K562 (cell line): ENCODE results near the gene ADORA1. TPM values are rescaled to one million over a fixed set of nuclear protein-coding genes. Genes with fewer than 3 reads are reported as not detected.

Source experiments
- ATAC-seq: fragments of 200-7000 bp; cut with Tn5 transposase; 3 replicates; pipeline ENCODE4 v1.9.1; 2020; ENCODE audit warnings: moderate library complexity
- BruUV-seq: library from RNA; stranded (reverse); fragments of 400-500 nt; replicated peaks from 2 replicates; lab custom pipeline; 2021; lab: Mats Ljungman, UMichigan
- CTCF ChIA-PET: fragments of 300-600 bp; formaldehyde crosslinking; extraction: SDS; loops from one replicate; lab custom pipeline; 2021; ENCODE audit warnings: low intra/inter-chr PET ratio; lab: Yijun Ruan, JAX
- POLR2A ChIA-PET: fragments of 300-600, 350-650 bp; sonication (Branson Sonifier 250); formaldehyde crosslinking; extraction: SDS; loops from one replicate; lab custom pipeline; 2021; ENCODE audit warnings: antibody characterized with exemption, inconsistent platforms; lab: Yijun Ruan, JAX
- DNase-seq, 4 experiments: peaks; one replicate each; pipeline versions ENCODE4 v3.0.0 to v3.0.0-alpha.2; 2011 to 2018; ENCODE audit warnings: low spot score in 3 of 4, mixed read lengths in 3 of 4; ENCODE audit errors: extremely low read depth in 1 of 4
- FAIRE-seq: peaks from 2 replicates; lab custom pipeline; 2011; peaks lifted over from hg19 to GRCh38; lab: Jason Lieb, UNC
- H2AFZ ChIP-seq: 2 replicates; pipeline ENCODE4 v1.6.0; 2011; ENCODE audit warnings: low read depth, low read length, control low read depth, inconsistent platforms
- H3K27ac ChIP-seq: fragments of 200-600 bp; 3 replicates; pipeline ENCODE4 v1.8.0; 2011; ENCODE audit warnings: low read depth, mild to moderate bottlenecking, control low read depth, inconsistent platforms, low read length, moderate library complexity, mixed read lengths; ENCODE audit errors: extremely low read depth
- H3K27me3 ChIP-seq, 2 experiments: fragments of 300-600 bp in 1 of 2; 2 replicates in 1 of 2; 3 replicates in 1 of 2; pipeline versions ENCODE4 v1.6.0 to v1.8.0; 2011; ENCODE audit warnings: inconsistent platforms in 2 of 2, low read length in 2 of 2, mild to moderate bottlenecking in 1 of 2, mixed read lengths in 1 of 2, moderate library complexity in 1 of 2; ENCODE audit not compliant: control insufficient read depth in 2 of 2, insufficient read depth in 2 of 2
- H3K36me3 ChIP-seq: fragments of 300-600 bp; 3 replicates; pipeline ENCODE4 v1.8.0; 2011; ENCODE audit warnings: mild to moderate bottlenecking, low read length, inconsistent platforms; ENCODE audit not compliant: control insufficient read depth, insufficient read depth
- H3K4me1 ChIP-seq, 2 experiments: fragments of 200-600 bp in 1 of 2; replicated peaks in 1 of 2; 2 replicates in 1 of 2; 3 replicates in 1 of 2; pipeline versions ENCODE4 v1.5.1 to v1.8.0; 2011; ENCODE audit warnings: inconsistent platforms in 2 of 2, low read length in 2 of 2, mild to moderate bottlenecking in 1 of 2, mixed read lengths in 1 of 2, moderate library complexity in 1 of 2; ENCODE audit not compliant: control insufficient read depth in 2 of 2, insufficient read depth in 2 of 2
- H3K4me2 ChIP-seq: 2 replicates; pipeline ENCODE4 v1.6.1; 2011; ENCODE audit warnings: low read length, control low read depth, inconsistent platforms, mixed read lengths; ENCODE audit not compliant: insufficient read depth
- H3K4me3 ChIP-seq: fragments of 200-600 bp; sonication (generic), shearing (Covaris generic); 2 replicates; pipeline ENCODE4 v1.5.1; 2016; ENCODE audit warnings: control low read depth, inconsistent platforms
- H3K79me2 ChIP-seq: fragments of 200-600 bp; 3 replicates; pipeline ENCODE4 v1.8.0; 2011; ENCODE audit warnings: low read length, inconsistent platforms; ENCODE audit not compliant: control insufficient read depth, insufficient read depth
- H3K9ac ChIP-seq, 2 experiments: 2 replicates each; pipeline versions ENCODE4 v1.6.0 to v1.6.1; 2011; ENCODE audit warnings: low read depth in 2 of 2, low read length in 2 of 2, control low read depth in 1 of 2, inconsistent platforms in 1 of 2, mild to moderate bottlenecking in 1 of 2, mixed read lengths in 1 of 2; ENCODE audit not compliant: insufficient read depth in 1 of 2
- H3K9me1 ChIP-seq: one replicate; pipeline ENCODE4 v1.6.0; 2011; ENCODE audit warnings: inconsistent platforms, mild to moderate bottlenecking, low read length, moderate library complexity; ENCODE audit not compliant: control insufficient read depth, insufficient read depth
- H3K9me3 ChIP-seq: replicated peaks from 2 replicates; pipeline ENCODE4 v1.5.1; 2011; ENCODE audit warnings: low read depth, low read length, inconsistent platforms; ENCODE audit not compliant: control insufficient read depth, insufficient read depth
- H4K20me1 ChIP-seq: replicated peaks from 2 replicates; pipeline ENCODE4 v1.6.1; 2011; ENCODE audit warnings: low read length, inconsistent platforms, mixed read lengths; ENCODE audit not compliant: control insufficient read depth, insufficient read depth
- ARID1B ChIP-seq: fragments of 450-650 bp; IDR thresholded peaks from 2 replicates; pipeline ENCODE4 v1.6.1; 2016; ENCODE audit warnings: antibody characterized with exemption, mild to moderate bottlenecking, inconsistent platforms
- BMI1 ChIP-seq: fragments of 150-350 bp; IDR thresholded peaks from 2 replicates; pipeline ENCODE4 v1.6.1; 2014; ENCODE audit warnings: low read length
- CXXC5 ChIP-seq: fragments of 250-450 bp; sonication (Bioruptor Pico); IDR thresholded peaks from 2 replicates; pipeline ENCODE4 v1.8.0; 2022; ENCODE audit warnings: inconsistent platforms, mild to moderate bottlenecking, moderate library complexity
- DLX4 ChIP-seq: fragments of 250-450 bp; sonication (Bioruptor Pico); IDR thresholded peaks from 2 replicates; pipeline ENCODE4 v1.6.1; 2021; ENCODE audit warnings: mild to moderate bottlenecking
- E2F6 ChIP-seq, 2 experiments: IDR thresholded peaks; 2 replicates each; pipeline ENCODE4 v1.6.1; 2011; ENCODE audit warnings: borderline replicate concordance in 1 of 2, control low read depth in 1 of 2, low read depth in 1 of 2, low read length in 1 of 2, mild to moderate bottlenecking in 1 of 2, mixed read lengths in 1 of 2, moderate library complexity in 1 of 2; ENCODE audit not compliant: insufficient read depth in 1 of 2, insufficient read length in 1 of 2, poor library complexity in 1 of 2, severe bottlenecking in 1 of 2; ENCODE audit errors: extremely low read depth in 1 of 2
- ELF4 ChIP-seq: fragments of 450-650 bp; formaldehyde crosslinking; IDR thresholded peaks from 2 replicates; pipeline ENCODE4 v1.4.0; 2022; ENCODE audit warnings: missing genetic modification characterization
- HNRNPK ChIP-seq: fragments of 200-400 bp; formaldehyde crosslinking; IDR thresholded peaks from one replicate; pipeline ENCODE4 v1.6.1; 2018; ENCODE audit warnings: mild to moderate bottlenecking, low read depth, low read length; ENCODE audit not compliant: poor library complexity, severe bottlenecking
- IFI16 ChIP-seq: fragments of 250-450 bp; sonication (Bioruptor Pico); IDR thresholded peaks from 2 replicates; pipeline ENCODE4 v2.1.2; 2022; ENCODE audit warnings: mild to moderate bottlenecking, inconsistent platforms
- KLF10 ChIP-seq: fragments of 250-450 bp; sonication (Bioruptor Pico); IDR thresholded peaks from 2 replicates; pipeline ENCODE4 v1.6.1; 2021; ENCODE audit warnings: matching md5 sums
- MAZ ChIP-seq, 2 experiments: fragments of 450-650 bp in 1 of 2; sonication (generic) in 1 of 2; formaldehyde crosslinking; IDR thresholded peaks in 1 of 2; conservative IDR thresholded peaks in 1 of 2; 2 replicates each; pipeline versions ENCODE4 v1.4.0 to v1.5.0; 2020; ENCODE audit warnings: mild to moderate bottlenecking in 1 of 2, missing genetic modification reagents in 1 of 2
- PHTF2 ChIP-seq: fragments of 250-450 bp; sonication (Bioruptor Pico); IDR thresholded peaks from 2 replicates; pipeline ENCODE4 v1.5.0; 2021; ENCODE audit warnings: mild to moderate bottlenecking
- PRPF4 ChIP-seq: fragments of 200-400 bp; formaldehyde crosslinking; IDR thresholded peaks from one replicate; pipeline ENCODE4 v1.6.1; 2017; ENCODE audit warnings: low read length, low read depth, mild to moderate bottlenecking; ENCODE audit not compliant: insufficient read depth, poor library complexity, severe bottlenecking
- TAF7 ChIP-seq: fragments of 450-650 bp; IDR thresholded peaks from 2 replicates; pipeline ENCODE4 v1.6.1; 2016; ENCODE audit warnings: missing genetic modification characterization, missing compliant biosample characterization
- THAP12 ChIP-seq: fragments of 250-450 bp; sonication (Bioruptor Pico); IDR thresholded peaks from 2 replicates; pipeline ENCODE4 v1.9.0; 2021; ENCODE audit warnings: mild to moderate bottlenecking, inconsistent platforms
- THRB ChIP-seq: fragments of 450-650 bp; formaldehyde crosslinking; conservative IDR thresholded peaks from 2 replicates; pipeline ENCODE4 v1.4.0; 2022; ENCODE audit warnings: mild to moderate bottlenecking, missing genetic modification characterization
- TRIM24 ChIP-seq, 2 experiments: fragments of 450-650 bp; IDR thresholded peaks; 2 replicates each; pipeline ENCODE4 v1.6.1; 2016
- ZNF165 ChIP-seq: fragments of 250-450 bp; sonication (Bioruptor Pico); IDR thresholded peaks from 2 replicates; pipeline ENCODE4 v1.4.0; 2020; ENCODE audit warnings: borderline replicate concordance
- ZNF253 ChIP-seq: fragments of 250-450 bp; sonication (Bioruptor Pico); conservative IDR thresholded peaks from 2 replicates; pipeline ENCODE4 v1.6.1; 2021; ENCODE audit warnings: mild to moderate bottlenecking
- ZNF583 ChIP-seq: fragments of 250-450 bp; sonication (Bioruptor Pico); IDR thresholded peaks from 2 replicates; pipeline ENCODE4 v1.4.0; 2020
- WGBS: fragments of 100-300 bp; shearing (Covaris generic); methylation state at CpG from one replicate; pipeline ENCODE4 v1.1.6; 2016; ENCODE audit warnings: low coverage, mixed read lengths; ENCODE audit not compliant: insufficient coverage; ENCODE audit errors: missing lambda C conversion rate; 5-methylcytosine and 5-hydroxymethylcytosine counted together
- in situ Hi-C: fragments of 300-500 bp; cut with MboI; formaldehyde crosslinking; loops from 4 replicates; pipeline ENCODE4 v1.15.0; 2018; ENCODE audit warnings: inconsistent platforms, mixed read lengths
- intact Hi-C: fragments of 100-400 bp; cut with micrococcal nuclease; formaldehyde crosslinking; loops from 2 replicates; pipeline ENCODE4 v1.14.2; 2022
- polyA plus RNA-seq, 8 experiments: library from polyadenylated mRNA; depleted of rRNA in 4 of 8; stranded (reverse) in 5 of 8; unstranded in 3 of 8; fragments of >200 nt; fragmentation: Nextera tagmentation in 2 of 8; fragmentation: Illumina TruSeq in 1 of 8; extraction: Ambion mirVana in 2 of 8; extraction: Trizol in 1 of 8; gene quantifications; 2 replicates each; pipeline versions ENCODE4 v1.2.1 to v1.2.3, GENCODE V29; 2011 to 2014; ENCODE audit warnings: inconsistent platforms in 1 of 8, missing spikeins in 1 of 8
- total RNA-seq, 7 experiments: library from RNA; depleted of rRNA in 6 of 7; stranded (reverse); fragments of >200 nt in 6 of 7; fragmentation: Illumina TruSeq in 2 of 7; extraction: Trizol in 2 of 7; gene quantifications; 2 replicates each; pipeline versions ENCODE4 v1.2.1 to v1.2.3, GENCODE V29; 2011 to 2021; ENCODE audit warnings: low replicate concordance in 1 of 7

ADORA1 gene
- total and polyA plus RNA-seq, 9 of the 15 experiments (the other 6 are each of a cell fraction or from before 2014, with no cell fraction given): not detected

- Histone ChIP-seq H3K9ac (no peak overlapping the region), H3K79me2 (no peaks in the 10 kb centered on the region), H3K27me3 (peaks cover 23 to 36% of the 10 kb centered on the region in 2 experiments; a peak in 4 of 5 replicates), H3K4me3 (no peak overlapping the region), H4K20me1 (no peaks in the 10 kb centered on the region; the same call in 1 of the 2 replicates), H3K27ac (no peak overlapping the region), H2AFZ (no peak overlapping the region), H3K9me3 (no peaks in the 10 kb centered on the region), H3K4me1 (no peaks in the 10 kb centered on the region), H3K36me3 (no peaks in the 10 kb centered on the region), H3K4me2 (no peak overlapping the region), H3K9me1 (no peaks in the 10 kb centered on the region)
- no peak for FAIRE-seq
- intact Hi-C loops: no loop called here
- ChIA-PET POLR2A (no interaction called here), CTCF (no interaction called here)
- in situ Hi-C loops: no loop called here
- no TSS peak for BruUV-seq
- whole genome bisulfite sequencing: 0% methylated on average over 3 of the region's 3 CpGs
- no peak for DNase-seq
- no peak for ATAC-seq
- TF ChIP-seq THAP12: no peak
- no peak for TF ChIP-seq TRIM24 (IDR thresholded peaks at IDR 0.05)
- no peak for TF ChIP-seq MAZ (CRISPR knock-in tag; conservative IDR thresholded peaks at IDR 0.05 in 1 of 2, IDR thresholded peaks at IDR 0.05 in 1 of 2)
- no peak for TF ChIP-seq ELF4 (CRISPR knock-in tag)
- no peak for TF ChIP-seq BMI1
- no peak for TF ChIP-seq KLF10 (CRISPR knock-in tag)
- no peak for TF ChIP-seq E2F6 (IDR thresholded peaks at IDR 0.05; ENCODE audit: borderline replicate concordance in 1 of 2, extremely low read depth in 1 of 2, insufficient read depth in 1 of 2, insufficient read length in 1 of 2, low read depth in 1 of 2, low read length in 1 of 2, poor library complexity in 1 of 2, severe bottlenecking in 1 of 2)
- no peak for TF ChIP-seq DLX4 (CRISPR knock-in tag)
- no peak for TF ChIP-seq ZNF253
- no peak for TF ChIP-seq THRB (CRISPR knock-in tag)
- TF ChIP-seq ARID1B: no peak
- TF ChIP-seq PHTF2 (CRISPR knock-in tag): no peak
- TF ChIP-seq CXXC5 (CRISPR knock-in tag): no peak
- no peak for TF ChIP-seq HNRNPK
- TF ChIP-seq ZNF165 (CRISPR knock-in tag): no peak
- TF ChIP-seq TAF7 (tag): no peak
- no peak for TF ChIP-seq ZNF583 (CRISPR knock-in tag)
- TF ChIP-seq PRPF4: no peak
- no peak for TF ChIP-seq IFI16
Observed at GRCh38 chr1:203197625-203198024, 70.1 kb downstream of the ADORA1 start.
